NCI-H2107 treated with DMSO at 0.1 percent for 48 hours (cell line): ENCODE results near the gene TSPAN1.

Experiments used
- DNase-seq: peaks from one replicate; lab custom pipeline; 2025; ENCODE audit not compliant: unreplicated experiment; lab: John Stamatoyannopoulos, UW

The TSPAN1 gene

GRCh38 chr1:46174448-46175231, at the start of gene TSPAN1:
TSPAN1 (plus strand) TSS chr1:46175087; CDS start chr1:46181108, 6,021 bp downstream.
- peak; percentile 94 for DNase-seq

- DNase-seq: no peak
Measured at GRCh38 chr1:46128344-46128743, 46.5 kb upstream of the TSPAN1 start.

- no peak for DNase-seq
Measured at GRCh38 chr1:46130121-46130520, 44.8 kb upstream of the TSPAN1 start.

- no peak for DNase-seq
Measured at GRCh38 chr1:46130606-46131005, 44.3 kb upstream of the TSPAN1 start.

GRCh38 chr1:46131093-46131492, 43.8 kb upstream of the TSPAN1 start:
- peak; percentile 50 for DNase-seq

- peak; percentile 92 for DNase-seq
Measured at GRCh38 chr1:46131712-46132528, 43.0 kb upstream of the TSPAN1 start.

- DNase-seq: peak; percentile 99
Measured at GRCh38 chr1:46132529-46133180, 42.2 kb upstream of the TSPAN1 start, which contains the start of gene PIK3R3. PIK3R3 (minus strand) TSS chr1:46132629; CDS start chr1:46131952, 677 bp downstream.

- no peak for DNase-seq
Measured at GRCh38 chr1:46133181-46133658, 41.7 kb upstream of the TSPAN1 start.

GRCh38 chr1:46133781-46134350, 41.0 kb upstream of the TSPAN1 start:
- peak; percentile 44 for DNase-seq

- peak; percentile 77 for DNase-seq
Measured at GRCh38 chr1:46134660-46135331, 40.1 kb upstream of the TSPAN1 start.

- DNase-seq: peak; percentile 38
Measured at GRCh38 chr1:46136711-46137110, 38.2 kb upstream of the TSPAN1 start.

GRCh38 chr1:46137916-46138315, 37.0 kb upstream of the TSPAN1 start:
- DNase-seq: no peak

- DNase-seq: no peak
Measured at GRCh38 chr1:46148318-46148717, 26.6 kb upstream of the TSPAN1 start.

- DNase-seq: no peak
Measured at GRCh38 chr1:46150085-46150484, 24.8 kb upstream of the TSPAN1 start.

GRCh38 chr1:46152016-46152415, 22.9 kb upstream of the TSPAN1 start:
- no peak for DNase-seq

GRCh38 chr1:46153228-46153627, 21.7 kb upstream of the TSPAN1 start:
- no peak for DNase-seq

- DNase-seq: no peak
Measured at GRCh38 chr1:46153732-46154131, 21.2 kb upstream of the TSPAN1 start.

- DNase-seq: no peak
Measured at GRCh38 chr1:46157916-46158311, 17.0 kb upstream of the TSPAN1 start.

- no peak for DNase-seq
Measured at GRCh38 chr1:46158312-46159281, 16.3 kb upstream of the TSPAN1 start.
